ENCODE measurements around the gene ACIN1. TPM values are rescaled to one million over a fixed set of nuclear protein-coding genes. Genes with fewer than 3 reads are reported as not detected.
A peak's percentile ranks its signal among the peaks of the same experiment; 100 is the strongest.

The ACIN1 gene
- total and polyA plus RNA-seq, 3 donors from 2014 or later, result 151 to 216 (median 209) TPM

- WGBS, 2 donors, result 2% methylated on average over 38 to 40 of the region's 40 CpGs
- Histone ChIP-seq H3K4me3 (peak within 1 kb of the TSS; percentile 58 to 62), H3K27ac (peak within 1 kb of the TSS; percentile 75 to 90), H3K4me1 (peaks cover 15% of the 10 kb centered on the region), H3K36me3 (ENCODE audit: low read depth, missing control alignments) (no peaks in the 10 kb centered on the region), H3K27me3 (no peaks in the 10 kb centered on the region), H3K9me3 (no peaks in the 10 kb centered on the region)
- intact Hi-C loops (cut with DNase I; ENCODE audit: low total_unique reads), result no loop called here
- TF ChIP-seq CTCF (IDR thresholded peaks at IDR 0.05), result no peak
- peak; percentile 88 for DNase-seq
Measured at GRCh38 chr14:23009939-23010726, 84.8 kb downstream of the ACIN1 start, which contains the start of gene C14orf93. Gene C14orf93, minus strand, starts transcription at chr14:23010143. Its CDS starts 11,120 bp downstream, at chr14:22999023.

- intact Hi-C loops (cut with DNase I; ENCODE audit: low total_unique reads), result no loop called here
- WGBS, 2 donors, result 17 to 19% methylated on average over 8 of the region's 8 CpGs
- DNase-seq, result no peak
- Histone ChIP-seq H3K36me3 (ENCODE audit: low read depth, missing control alignments) (no peaks in the 10 kb centered on the region), H3K9me3 (no peaks in the 10 kb centered on the region), H3K4me1 (peaks cover 15% of the 10 kb centered on the region), H3K27me3 (no peaks in the 10 kb centered on the region), H3K4me3 (peak overlapping the region; percentile 58 to 62), H3K27ac (peak overlapping the region in 1 of 2 donors; percentile 90)
- TF ChIP-seq POLR2A (IDR thresholded peaks at IDR 0.05) (no peak), CTCF (IDR thresholded peaks at IDR 0.05) (no peak)
Measured at GRCh38 chr14:23009483-23009938, 85.4 kb downstream of the ACIN1 start.

GRCh38 chr14:23008831-23009230 lies 86.1 kb downstream of the ACIN1 start:
- Histone ChIP-seq H3K9me3 (no peaks in the 10 kb centered on the region), H3K27ac (no peak overlapping the region), H3K4me1 (peaks cover 15% of the 10 kb centered on the region), H3K36me3 (ENCODE audit: low read depth, missing control alignments) (no peaks in the 10 kb centered on the region), H3K27me3 (no peaks in the 10 kb centered on the region), H3K4me3 (no peak overlapping the region)
- no peak for DNase-seq
- intact Hi-C loops (cut with DNase I; ENCODE audit: low total_unique reads), result no loop called here
- TF ChIP-seq POLR2A (IDR thresholded peaks at IDR 0.05), result no peak
- WGBS, 2 donors, result 13 to 27% methylated on average over 3 of the region's 3 CpGs

Other genes starting within 250 kb of the ACIN1 start
- gene LRP10, start 223.4 kb downstream of the ACIN1 start, total RNA-seq, result 10 to 100 TPM; 41.3 to 67.7 TPM
- 58.2 TPM for gene LRP10, start 223.4 kb downstream of the ACIN1 start, polyA plus RNA-seq (ENCODE audit: insufficient read depth, low read depth, low replicate concordance)
- gene REM2, start 211.9 kb downstream of the ACIN1 start, total RNA-seq, result 1 to 10 TPM; 2.9 to 4.8 TPM
- gene REM2, start 211.9 kb downstream of the ACIN1 start, polyA plus RNA-seq (ENCODE audit: insufficient read depth, low read depth, low replicate concordance), result 2.4 TPM
- gene RBM23, start 176.0 kb downstream of the ACIN1 start, total RNA-seq, result 100 to 1,000 TPM in 1 of 2 donors, 10 to 100 TPM in 1; 93.3 to 115 TPM
- gene RBM23, start 176.0 kb downstream of the ACIN1 start, polyA plus RNA-seq (ENCODE audit: insufficient read depth, low read depth, low replicate concordance), result 73.7 TPM
- 10 to 100 TPM; 62.4 to 76.8 TPM for gene PRMT5, start 165.8 kb downstream of the ACIN1 start, total RNA-seq
- gene PRMT5, start 165.8 kb downstream of the ACIN1 start, polyA plus RNA-seq (ENCODE audit: insufficient read depth, low read depth, low replicate concordance), result 73.9 TPM
- 10 to 100 TPM; 26.4 to 30.5 TPM for gene HAUS4, start 138.0 kb downstream of the ACIN1 start, total RNA-seq
- gene HAUS4, start 138.0 kb downstream of the ACIN1 start, polyA plus RNA-seq (ENCODE audit: insufficient read depth, low read depth, low replicate concordance), result 22.4 TPM
- gene AJUBA, start 112.6 kb downstream of the ACIN1 start, total RNA-seq, result 10 to 100 TPM; 11.3 to 11.9 TPM
- gene AJUBA, start 112.6 kb downstream of the ACIN1 start, polyA plus RNA-seq (ENCODE audit: insufficient read depth, low read depth, low replicate concordance), result 12.8 TPM
- 10 to 100 TPM; 12.5 to 17.5 TPM for gene C14orf93, start 85.0 kb downstream of the ACIN1 start, total RNA-seq
- gene C14orf93, start 85.0 kb downstream of the ACIN1 start, polyA plus RNA-seq (ENCODE audit: insufficient read depth, low read depth, low replicate concordance), result 4.5 TPM
- gene PSMB5, start 60.2 kb downstream of the ACIN1 start, total RNA-seq, result 100 to 1,000 TPM in 1 of 2 donors, 10 to 100 TPM in 1; 97.2 to 123 TPM
- gene PSMB5, start 60.2 kb downstream of the ACIN1 start, polyA plus RNA-seq (ENCODE audit: insufficient read depth, low read depth, low replicate concordance), result 145 TPM
- gene PSMB11, start 52.9 kb downstream of the ACIN1 start, total RNA-seq, result under 1 TPM; 0.12 to 0.31 TPM
- 0.20 TPM for gene PSMB11, start 52.9 kb downstream of the ACIN1 start, polyA plus RNA-seq (ENCODE audit: insufficient read depth, low read depth, low replicate concordance)
- 10 to 100 TPM; 10.2 TPM for gene CDH24, start 37.6 kb downstream of the ACIN1 start, total RNA-seq
- gene CDH24, start 37.6 kb downstream of the ACIN1 start, polyA plus RNA-seq (ENCODE audit: insufficient read depth, low read depth, low replicate concordance), result 3.9 TPM
- gene C14orf119, start 369 bp upstream of the ACIN1 start, total RNA-seq, result 10 to 100 TPM; 17.7 to 26.9 TPM
- gene C14orf119, start 369 bp upstream of the ACIN1 start, polyA plus RNA-seq (ENCODE audit: insufficient read depth, low read depth, low replicate concordance), result 60.8 TPM
- gene CIROP, start 9.9 kb upstream of the ACIN1 start, total RNA-seq, result not detected
- not detected for gene CIROP, start 9.9 kb upstream of the ACIN1 start, polyA plus RNA-seq (ENCODE audit: insufficient read depth, low read depth, low replicate concordance)
- gene CEBPE, start 24.1 kb upstream of the ACIN1 start, total RNA-seq, result under 1 TPM; 0.19 to 0.24 TPM
- gene CEBPE, start 24.1 kb upstream of the ACIN1 start, polyA plus RNA-seq (ENCODE audit: insufficient read depth, low read depth, low replicate concordance), result not detected
- 10 to 100 TPM; 78.2 to 94.2 TPM for gene SLC7A8, start 88.5 kb upstream of the ACIN1 start, total RNA-seq
- 73.5 TPM for gene SLC7A8, start 88.5 kb upstream of the ACIN1 start, polyA plus RNA-seq (ENCODE audit: insufficient read depth, low read depth, low replicate concordance)
- 10 to 100 TPM in 1 of 2 donors, 1 to 10 TPM in 1; 5.4 to 23.2 TPM for gene RNF212B, start 142.8 kb upstream of the ACIN1 start, total RNA-seq
- 18.3 TPM for gene RNF212B, start 142.8 kb upstream of the ACIN1 start, polyA plus RNA-seq (ENCODE audit: insufficient read depth, low read depth, low replicate concordance)
- 10 to 100 TPM; 31.7 to 37.7 TPM for gene HOMEZ, start 191.0 kb upstream of the ACIN1 start, total RNA-seq
- gene HOMEZ, start 191.0 kb upstream of the ACIN1 start, polyA plus RNA-seq (ENCODE audit: insufficient read depth, low read depth, low replicate concordance), result 71.6 TPM
- gene PPP1R3E, start 207.7 kb upstream of the ACIN1 start, total RNA-seq, result 10 to 100 TPM; 30.4 to 43.5 TPM
- gene PPP1R3E, start 207.7 kb upstream of the ACIN1 start, polyA plus RNA-seq (ENCODE audit: insufficient read depth, low read depth, low replicate concordance), result 39.2 TPM
- gene BCL2L2, start 211.7 kb upstream of the ACIN1 start, total RNA-seq, result 10 to 100 TPM; 78.0 to 85.1 TPM
- gene BCL2L2, start 211.7 kb upstream of the ACIN1 start, polyA plus RNA-seq (ENCODE audit: insufficient read depth, low read depth, low replicate concordance), result 46.8 TPM
- 100 to 1,000 TPM; 194 TPM for gene PABPN1, start 226.3 kb upstream of the ACIN1 start, total RNA-seq
- gene PABPN1, start 226.3 kb upstream of the ACIN1 start, polyA plus RNA-seq (ENCODE audit: insufficient read depth, low read depth, low replicate concordance), result 222 TPM

Data from testis (tissue), 3 donors.